Duodenal mucosa (tissue), 2 donors: ENCODE data around the gene BCL3.

Experiments
- H3K27ac ChIP-seq: one replicate; pipeline ENCODE4 v1.7.0; 2013; ENCODE audit warnings: low read depth, low read length
- H3K27me3 ChIP-seq, 2 donors: one replicate each; pipeline ENCODE4 v1.7.0; 2013; ENCODE audit warnings: low read length in 2 of 2, control low read depth in 1 of 2; ENCODE audit not compliant: insufficient read depth in 2 of 2, control insufficient read depth in 1 of 2
- H3K36me3 ChIP-seq, 2 donors: one replicate each; pipeline ENCODE4 v1.7.0; 2013; ENCODE audit warnings: low read length in 2 of 2, control low read depth in 1 of 2; ENCODE audit not compliant: insufficient read depth in 2 of 2, control insufficient read depth in 1 of 2
- H3K4me1 ChIP-seq, 2 donors: one replicate each; pipeline ENCODE4 v1.7.0; 2013; ENCODE audit warnings: low read length in 2 of 2, control low read depth in 1 of 2; ENCODE audit not compliant: insufficient read depth in 2 of 2, control insufficient read depth in 1 of 2
- H3K4me3 ChIP-seq, 2 donors: one replicate each; pipeline ENCODE4 v1.7.0; 2013; ENCODE audit warnings: low read length in 2 of 2, low read depth in 1 of 2
- H3K9ac ChIP-seq, 2 donors: one replicate each; pipeline ENCODE4 v1.7.0; 2013; ENCODE audit warnings: low read length in 2 of 2, low read depth in 1 of 2
- H3K9me3 ChIP-seq, 2 donors: one replicate each; pipeline ENCODE4 v1.7.0; 2013; ENCODE audit warnings: low read length in 2 of 2, control low read depth in 1 of 2; ENCODE audit not compliant: control insufficient read depth in 1 of 2

The BCL3 gene

GRCh38 chr19:44749292-44749691 lies 784 bp downstream of the BCL3 start:
- Histone ChIP-seq H3K27me3 (no peaks in the 10 kb centered on the region), H3K9ac (peak overlapping the region; percentile 76 to 97), H3K27ac (peak overlapping the region; percentile 97), H3K4me3 (peak overlapping the region; percentile 84 to 92), H3K4me1 (peaks cover 52 to 72% of the 10 kb centered on the region in 2 donors), H3K36me3 (peaks cover 0 to 13% of the 10 kb centered on the region in 2 donors), H3K9me3 (no peaks in the 10 kb centered on the region)

- H3K9ac ChIP-seq: peak overlapping the region; percentile 76 to 97
- no peaks in the 10 kb centered on the region for H3K27me3 ChIP-seq
- H3K36me3 ChIP-seq: peaks cover 2 to 15% of the 10 kb centered on the region in 2 donors
- peak overlapping the region; percentile 84 to 92 for H3K4me3 ChIP-seq
- H3K27ac ChIP-seq: peak overlapping the region; percentile 97
- peaks cover 51 to 71% of the 10 kb centered on the region in 2 donors for H3K4me1 ChIP-seq
- no peaks in the 10 kb centered on the region for H3K9me3 ChIP-seq
Measured at GRCh38 chr19:44749994-44750393, 1.5 kb downstream of the BCL3 start.

- peaks cover 48 to 71% of the 10 kb centered on the region in 2 donors for H3K4me1 ChIP-seq
Measured at GRCh38 chr19:44752123-44752815, 3.8 kb downstream of the BCL3 start.

GRCh38 chr19:44752816-44753625 lies 4.5 kb downstream of the BCL3 start:
- peaks cover 48 to 76% of the 10 kb centered on the region in 2 donors for H3K4me1 ChIP-seq
- H3K9me3 ChIP-seq: no peaks in the 10 kb centered on the region
- peaks cover 15 to 43% of the 10 kb centered on the region in 2 donors for H3K36me3 ChIP-seq
- no peaks in the 10 kb centered on the region for H3K27me3 ChIP-seq
- peak overlapping the region; percentile 97 for H3K27ac ChIP-seq
- H3K9ac ChIP-seq: peak overlapping the region; percentile 40 to 78
- H3K4me3 ChIP-seq: peak overlapping the region; percentile 69 to 73

More at GRCh38 chr19:44752123-44752815, 3.8 kb downstream of the BCL3 start:
- peak overlapping the region; percentile 69 to 73 for H3K4me3 ChIP-seq
- H3K9ac ChIP-seq: peak overlapping the region; percentile 40 to 78
- peak overlapping the region; percentile 97 for H3K27ac ChIP-seq
- H3K36me3 ChIP-seq: peaks cover 11 to 37% of the 10 kb centered on the region in 2 donors
- H3K27me3 ChIP-seq: no peaks in the 10 kb centered on the region
- no peaks in the 10 kb centered on the region for H3K9me3 ChIP-seq

GRCh38 chr19:44753626-44753931 lies 5.1 kb downstream of the BCL3 start:
- Histone ChIP-seq H3K27ac (peak overlapping the region; percentile 97), H3K27me3 (no peaks in the 10 kb centered on the region), H3K4me1 (peaks cover 48 to 80% of the 10 kb centered on the region in 2 donors), H3K9ac (peak overlapping the region; percentile 78 to 82), H3K4me3 (peak overlapping the region; percentile 69 to 73), H3K9me3 (no peaks in the 10 kb centered on the region), H3K36me3 (peaks cover 21 to 48% of the 10 kb centered on the region in 2 donors)

- peaks cover 48 to 81% of the 10 kb centered on the region in 2 donors for H3K4me1 ChIP-seq
- H3K27me3 ChIP-seq: no peaks in the 10 kb centered on the region
- H3K36me3 ChIP-seq: peaks cover 23 to 49% of the 10 kb centered on the region in 2 donors
- no peaks in the 10 kb centered on the region for H3K9me3 ChIP-seq
- peak overlapping the region; percentile 69 to 73 for H3K4me3 ChIP-seq
- H3K9ac ChIP-seq: peak overlapping the region; percentile 78 to 82
- peak overlapping the region; percentile 97 for H3K27ac ChIP-seq
Measured at GRCh38 chr19:44753932-44754749, 5.6 kb downstream of the BCL3 start.

GRCh38 chr19:44754750-44755080 lies 6.2 kb downstream of the BCL3 start:
- H3K27ac ChIP-seq: peak overlapping the region; percentile 97
- peak overlapping the region; percentile 37 to 60 for H3K9ac ChIP-seq
- no peaks in the 10 kb centered on the region for H3K27me3 ChIP-seq
- peaks cover 48 to 77% of the 10 kb centered on the region in 2 donors for H3K4me1 ChIP-seq
- peaks cover 28 to 55% of the 10 kb centered on the region in 2 donors for H3K36me3 ChIP-seq
- H3K9me3 ChIP-seq: no peaks in the 10 kb centered on the region
- peak overlapping the region; percentile 58 to 73 for H3K4me3 ChIP-seq

- Histone ChIP-seq H3K27ac (peak overlapping the region; percentile 6), H3K9me3 (no peaks in the 10 kb centered on the region), H3K4me3 (peak overlapping the region; percentile 58 to 73), H3K9ac (peak overlapping the region; percentile 37 to 60), H3K36me3 (peaks cover 31 to 59% of the 10 kb centered on the region in 2 donors), H3K4me1 (peaks cover 48 to 72% of the 10 kb centered on the region in 2 donors), H3K27me3 (no peaks in the 10 kb centered on the region)
Measured at GRCh38 chr19:44755219-44755618, 6.7 kb downstream of the BCL3 start.

- no peaks in the 10 kb centered on the region for H3K27me3 ChIP-seq
- peaks cover 34 to 60% of the 10 kb centered on the region in 2 donors for H3K36me3 ChIP-seq
- no peak overlapping the region for H3K27ac ChIP-seq
- no peaks in the 10 kb centered on the region for H3K9me3 ChIP-seq
- peaks cover 41 to 63% of the 10 kb centered on the region in 2 donors for H3K4me1 ChIP-seq
- H3K9ac ChIP-seq: no peak overlapping the region
- no peak overlapping the region for H3K4me3 ChIP-seq
Measured at GRCh38 chr19:44756089-44756562, 7.6 kb downstream of the BCL3 start.
